Trophoblast cell (in vitro differentiated cells and primary cell): ENCODE results near the gene IER3.

Experiments used
- DNase-seq, 2 donors: peaks; one replicate each; pipeline ENCODE4 v3.0.0-alpha.2; 2016
- H2AFZ ChIP-seq: 2 replicates; pipeline ENCODE4 v1.6.1; 2013; ENCODE audit warnings: low read length, moderate library complexity, mild to moderate bottlenecking; ENCODE audit not compliant: insufficient read depth, poor library complexity
- H2AK5ac ChIP-seq: 2 replicates; pipeline ENCODE4 v1.6.1; 2013; ENCODE audit warnings: mild to moderate bottlenecking, low read length
- H2BK120ac ChIP-seq: 2 replicates; pipeline ENCODE4 v1.6.1; 2013; ENCODE audit warnings: low read length, mild to moderate bottlenecking, moderate library complexity; ENCODE audit not compliant: insufficient read depth, poor library complexity
- H2BK12ac ChIP-seq: 2 replicates; pipeline ENCODE4 v1.6.1; 2013; ENCODE audit warnings: mild to moderate bottlenecking, low read length, moderate library complexity
- H2BK5ac ChIP-seq: 2 replicates; pipeline ENCODE4 v1.6.1; 2013; ENCODE audit warnings: low read length, low read depth, moderate library complexity, mild to moderate bottlenecking; ENCODE audit not compliant: poor library complexity
- H3K14ac ChIP-seq: 2 replicates; pipeline ENCODE4 v1.6.1; 2013; ENCODE audit warnings: mild to moderate bottlenecking, low read length
- H3K18ac ChIP-seq: 2 replicates; pipeline ENCODE4 v1.6.1; 2013; ENCODE audit warnings: mild to moderate bottlenecking, low read length
- H3K23ac ChIP-seq: 2 replicates; pipeline ENCODE4 v1.6.1; 2013; ENCODE audit warnings: low read length
- H3K27ac ChIP-seq: 2 replicates; pipeline ENCODE4 v1.5.1; 2013; ENCODE audit warnings: low read depth, mild to moderate bottlenecking, inconsistent platforms, low read length, moderate library complexity
- H3K27me3 ChIP-seq: 2 replicates; pipeline ENCODE4 v1.6.1; 2013; ENCODE audit warnings: inconsistent platforms, mild to moderate bottlenecking, low read length, moderate library complexity; ENCODE audit not compliant: insufficient read depth
- H3K36me3 ChIP-seq, 2 experiments: 1 replicate in 1 of 2; 2 replicates in 1 of 2; pipeline ENCODE4 v1.6.1; 2013; ENCODE audit warnings: low read length in 2 of 2, mild to moderate bottlenecking in 2 of 2, moderate library complexity in 1 of 2; ENCODE audit not compliant: insufficient read depth in 2 of 2, control insufficient read depth in 1 of 2
- H3K4ac ChIP-seq: 2 replicates; pipeline ENCODE4 v1.6.1; 2013; ENCODE audit warnings: low read depth, mild to moderate bottlenecking, low read length, moderate library complexity
- H3K4me1 ChIP-seq, 2 experiments: 1 replicate in 1 of 2; 2 replicates in 1 of 2; pipeline ENCODE4 v1.6.1; 2013; ENCODE audit warnings: low read length in 2 of 2, mild to moderate bottlenecking in 2 of 2, moderate library complexity in 1 of 2; ENCODE audit not compliant: insufficient read depth in 2 of 2, control insufficient read depth in 1 of 2
- H3K4me2 ChIP-seq: 2 replicates; pipeline ENCODE4 v1.6.1; 2013; ENCODE audit warnings: inconsistent platforms, mild to moderate bottlenecking, low read length, moderate library complexity
- H3K4me3 ChIP-seq: 2 replicates; pipeline ENCODE4 v1.5.1; 2013; ENCODE audit warnings: mild to moderate bottlenecking, low read depth, low read length, inconsistent platforms
- H3K79me1 ChIP-seq: one replicate; pipeline ENCODE4 v1.6.1; 2013; ENCODE audit warnings: low read length
- H3K79me2 ChIP-seq: 2 replicates; pipeline ENCODE4 v1.6.1; 2013; ENCODE audit warnings: low read length, mild to moderate bottlenecking; ENCODE audit not compliant: control insufficient read depth, insufficient read depth, poor library complexity
- H3K9ac ChIP-seq: 2 replicates; pipeline ENCODE4 v1.6.1; 2013; ENCODE audit warnings: mild to moderate bottlenecking, low read length
- H3K9me3 ChIP-seq: 2 replicates; pipeline ENCODE4 v1.6.1; 2013; ENCODE audit warnings: low read depth, mild to moderate bottlenecking, control low read depth, inconsistent platforms, low read length; ENCODE audit not compliant: insufficient read depth
- H4K12ac ChIP-seq: 2 replicates; pipeline ENCODE4 v1.6.1; 2013; ENCODE audit warnings: low read depth, mild to moderate bottlenecking, low read length, moderate library complexity
- H4K8ac ChIP-seq: 2 replicates; pipeline ENCODE4 v1.6.1; 2013; ENCODE audit warnings: low read depth, mild to moderate bottlenecking, low read length, moderate library complexity
- H4K91ac ChIP-seq: one replicate; pipeline ENCODE4 v1.6.1; 2013; ENCODE audit warnings: low read depth, mild to moderate bottlenecking, low read length, moderate library complexity
- WGBS: extraction: QIAGEN DNeasy Blood & Tissue Kit; methylation state at CpG from one replicate; pipeline ENCODE4 v1.1.7; 2013; ENCODE audit warnings: missing lambda C conversion rate; ENCODE audit not compliant: insufficient read length, insufficient coverage; ENCODE audit errors: extremely low coverage; 5-methylcytosine and 5-hydroxymethylcytosine counted together

The IER3 gene

DNA sequence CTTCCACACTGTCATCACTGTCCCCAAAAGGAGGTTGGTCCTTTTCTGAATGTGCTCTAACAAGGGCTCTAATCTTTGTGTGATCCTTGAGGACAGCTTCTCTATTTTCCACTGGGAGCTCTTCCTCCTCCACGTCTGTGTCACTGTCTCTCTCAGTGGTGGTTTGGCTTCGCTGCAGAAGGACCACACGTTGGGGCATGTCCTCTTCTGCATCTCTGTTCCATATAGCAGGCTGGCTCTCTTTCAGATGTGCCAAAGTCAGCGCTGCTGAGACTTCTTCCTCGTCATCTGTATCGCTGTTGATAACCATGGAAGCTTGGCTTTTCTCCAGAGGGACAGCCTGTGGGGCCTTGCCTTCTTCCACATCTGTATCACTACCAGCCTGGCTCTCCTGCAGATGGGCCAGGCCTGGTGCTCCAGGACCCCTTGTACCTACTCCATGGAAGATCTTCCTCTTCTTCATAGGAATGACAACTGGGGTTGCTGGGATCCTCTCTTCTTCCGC is 31.9 kb downstream of the IER3 start:
- Histone ChIP-seq H3K9ac (no peak overlapping the region), H3K79me2 (peaks cover 3% of the 10 kb centered on the region), H2BK5ac (no peak overlapping the region), H2BK120ac (no peak overlapping the region), H3K79me1 (peaks cover 7% of the 10 kb centered on the region), H3K18ac (no peak overlapping the region), H2AK5ac (no peak overlapping the region), H3K4me1 (peaks cover 2 to 5% of the 10 kb centered on the region in 2 experiments), H3K14ac (no peak overlapping the region), H3K36me3 (peaks cover 32 to 42% of the 10 kb centered on the region in 2 experiments), H4K12ac (no peak overlapping the region), H4K8ac (no peak overlapping the region), H3K4me2 (no peak overlapping the region), H4K91ac (no peak overlapping the region), H2BK12ac (no peak overlapping the region), H3K4ac (no peak overlapping the region), H3K27me3 (no peaks in the 10 kb centered on the region), H3K4me3 (no peak overlapping the region), H3K9me3 (no peaks in the 10 kb centered on the region), H2AFZ (no peak overlapping the region), H3K23ac (no peak overlapping the region), H3K27ac (no peak overlapping the region)
- DNase-seq: no peak
- no CpG with 5 or more reads among the region's 7 CpGs for WGBS

DNA sequence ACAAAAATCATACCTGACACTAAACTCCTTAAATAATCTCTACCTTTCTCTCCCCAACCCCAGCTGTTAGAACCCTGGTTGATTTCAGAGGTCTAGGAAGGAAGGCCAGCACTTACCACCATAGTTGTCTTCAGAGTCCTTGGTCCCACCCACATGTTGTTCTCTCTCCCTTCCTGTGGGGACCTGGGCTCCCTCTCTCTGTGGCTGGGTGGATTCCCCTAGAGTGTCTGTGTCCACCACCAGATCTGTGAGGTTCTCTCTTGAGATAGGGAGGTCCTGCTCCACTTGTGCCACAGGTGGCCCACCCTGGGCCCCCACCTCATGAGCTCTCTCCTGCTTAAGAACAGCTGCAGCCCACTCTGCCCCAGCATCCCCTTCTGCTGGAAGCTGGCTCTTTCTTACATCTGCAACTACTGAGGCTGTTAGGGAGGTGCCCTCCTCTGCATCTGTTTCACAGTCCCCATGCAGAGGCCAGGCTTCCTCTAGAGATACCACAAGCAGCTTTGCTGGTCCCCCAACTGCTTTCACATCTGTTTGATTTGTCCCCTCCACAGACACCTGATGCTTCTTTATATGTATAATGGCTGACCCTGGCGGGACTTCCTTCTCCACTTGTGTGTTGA is 32.5 kb downstream of the IER3 start:
- Histone ChIP-seq H3K18ac (no peak overlapping the region), H2AK5ac (no peak overlapping the region), H4K8ac (no peak overlapping the region), H4K12ac (no peak overlapping the region), H3K27ac (no peak overlapping the region), H3K4me1 (peaks cover 2 to 5% of the 10 kb centered on the region in 2 experiments), H3K36me3 (peaks cover 34 to 45% of the 10 kb centered on the region in 2 experiments), H2BK120ac (no peak overlapping the region), H3K79me2 (peaks cover 1% of the 10 kb centered on the region), H4K91ac (no peak overlapping the region), H2AFZ (no peak overlapping the region), H3K9me3 (no peaks in the 10 kb centered on the region), H3K4me3 (no peak overlapping the region), H3K14ac (no peak overlapping the region), H3K23ac (no peak overlapping the region), H3K27me3 (no peaks in the 10 kb centered on the region), H3K4me2 (no peak overlapping the region), H2BK12ac (no peak overlapping the region), H3K4ac (no peak overlapping the region), H2BK5ac (no peak overlapping the region), H3K79me1 (peaks cover 5% of the 10 kb centered on the region), H3K9ac (no peak overlapping the region)
- no CpG with 5 or more reads among the region's 1 CpG for WGBS
- DNase-seq: no peak

DNA sequence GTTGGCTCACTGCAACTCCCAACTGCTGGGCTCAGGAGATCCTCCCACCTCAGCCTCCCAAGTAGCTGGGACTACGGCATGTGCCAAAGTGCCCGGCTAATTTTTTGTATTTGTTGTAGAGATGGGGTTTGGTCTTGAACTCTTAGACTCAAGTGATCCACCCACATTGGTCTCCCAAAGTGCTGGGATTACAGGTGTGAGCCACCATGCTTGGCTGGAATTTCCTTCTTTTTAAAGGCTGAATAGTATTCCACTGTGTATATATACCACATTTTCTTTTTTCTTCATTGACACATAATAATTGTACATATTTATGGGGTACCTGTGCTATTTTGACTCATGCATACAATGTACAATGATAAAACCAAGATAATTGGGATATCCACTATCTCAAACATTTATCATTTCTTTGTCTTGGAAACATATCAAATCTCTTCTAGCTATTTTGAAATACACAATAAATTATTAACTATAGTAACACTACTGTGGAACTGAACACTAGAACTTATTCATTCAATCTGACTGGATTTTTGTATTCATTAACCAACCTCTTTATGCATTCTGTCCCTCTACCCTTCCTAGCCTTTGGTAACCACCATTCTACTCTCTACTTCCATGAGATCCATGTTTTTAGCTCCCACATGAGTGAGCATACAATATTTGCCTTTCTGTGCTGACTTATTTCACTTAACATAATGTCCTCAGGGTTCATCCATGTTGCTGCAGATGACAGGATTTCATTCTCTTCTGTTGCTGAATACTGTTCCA is 35.1 kb downstream of the IER3 start:
- Histone ChIP-seq H3K4ac (no peak overlapping the region), H2AK5ac (no peak overlapping the region), H4K8ac (no peak overlapping the region), H4K12ac (no peak overlapping the region), H3K14ac (no peak overlapping the region), H3K23ac (no peak overlapping the region), H3K27me3 (no peaks in the 10 kb centered on the region), H2BK12ac (no peak overlapping the region), H3K18ac (no peak overlapping the region), H2AFZ (no peak overlapping the region), H3K79me2 (no peaks in the 10 kb centered on the region), H3K36me3 (peaks cover 48 to 56% of the 10 kb centered on the region in 2 experiments), H3K4me3 (no peak overlapping the region), H3K27ac (no peak overlapping the region), H3K9ac (no peak overlapping the region), H4K91ac (no peak overlapping the region), H2BK120ac (no peak overlapping the region), H3K4me2 (no peak overlapping the region), H3K9me3 (no peaks in the 10 kb centered on the region), H3K79me1 (no peaks in the 10 kb centered on the region), H3K4me1 (peaks cover under 1 to 2% of the 10 kb centered on the region in 2 experiments), H2BK5ac (no peak overlapping the region)
- DNase-seq: no peak
- no CpG with 5 or more reads among the region's 2 CpGs for whole genome bisulfite sequencing

DNA sequence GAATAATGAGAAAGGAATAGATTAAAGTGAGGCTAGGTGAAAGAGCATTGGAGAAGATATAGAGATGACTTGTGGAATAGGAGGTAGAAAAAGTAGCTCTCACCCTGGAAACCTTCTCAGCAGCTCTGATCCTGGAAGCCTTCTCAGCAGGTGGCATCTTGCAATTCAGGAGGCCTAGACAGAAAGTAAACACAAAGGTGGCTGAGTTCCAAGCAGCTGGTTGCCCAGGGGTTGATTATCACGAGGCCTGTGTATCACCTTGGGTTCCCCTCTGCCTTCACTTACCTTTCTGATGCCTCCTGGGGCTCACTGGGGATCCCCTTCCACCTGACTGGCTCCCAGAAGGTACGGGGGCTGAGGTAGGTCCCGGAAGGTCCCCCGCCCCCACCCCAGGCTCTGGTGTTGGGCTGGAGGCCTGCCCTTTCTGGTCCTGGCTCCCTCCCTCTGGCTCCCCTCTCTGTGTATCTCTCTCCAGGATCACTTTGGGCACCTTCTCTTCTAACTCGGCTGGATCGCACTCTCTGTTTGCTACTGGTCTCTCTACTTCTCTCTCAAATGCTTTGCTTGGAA is 37.0 kb downstream of the IER3 start:
- peaks cover 2 to 13% of the 10 kb centered on the region in 2 experiments for H3K4me1 ChIP-seq
- no peak overlapping the region for H4K8ac ChIP-seq

More for the DNA sequence above, 37.0 kb downstream of the IER3 start:
- no peak overlapping the region for H3K18ac ChIP-seq
- no CpG with 5 or more reads among the region's 6 CpGs for WGBS
- H4K91ac ChIP-seq: no peak overlapping the region
- no peaks in the 10 kb centered on the region for H3K9me3 ChIP-seq
- no peak for DNase-seq
- no peak overlapping the region for H2BK5ac ChIP-seq
- no peak overlapping the region for H3K23ac ChIP-seq
- H2AFZ ChIP-seq: no peak overlapping the region
- H3K36me3 ChIP-seq: peaks cover 50 to 60% of the 10 kb centered on the region in 2 experiments
- no peaks in the 10 kb centered on the region for H3K79me1 ChIP-seq
- H2BK120ac ChIP-seq: no peak overlapping the region
- no peaks in the 10 kb centered on the region for H3K79me2 ChIP-seq
- H4K12ac ChIP-seq: no peak overlapping the region
- H2AK5ac ChIP-seq: no peak overlapping the region
- H3K4me3 ChIP-seq: no peak overlapping the region
- H3K9ac ChIP-seq: no peak overlapping the region
- H3K27me3 ChIP-seq: no peaks in the 10 kb centered on the region
- no peak overlapping the region for H3K4ac ChIP-seq
- no peak overlapping the region for H3K14ac ChIP-seq
- no peak overlapping the region for H3K27ac ChIP-seq
- no peak overlapping the region for H3K4me2 ChIP-seq
- H2BK12ac ChIP-seq: no peak overlapping the region
